ENCODE measurements around the gene MFSD2A. TPM values are rescaled to one million over a fixed set of nuclear protein-coding genes. Genes with fewer than 3 reads are reported as not detected.

MFSD2A gene
- total RNA-seq, 1 experiment from 2014 or later: 12.1 TPM

DNA sequence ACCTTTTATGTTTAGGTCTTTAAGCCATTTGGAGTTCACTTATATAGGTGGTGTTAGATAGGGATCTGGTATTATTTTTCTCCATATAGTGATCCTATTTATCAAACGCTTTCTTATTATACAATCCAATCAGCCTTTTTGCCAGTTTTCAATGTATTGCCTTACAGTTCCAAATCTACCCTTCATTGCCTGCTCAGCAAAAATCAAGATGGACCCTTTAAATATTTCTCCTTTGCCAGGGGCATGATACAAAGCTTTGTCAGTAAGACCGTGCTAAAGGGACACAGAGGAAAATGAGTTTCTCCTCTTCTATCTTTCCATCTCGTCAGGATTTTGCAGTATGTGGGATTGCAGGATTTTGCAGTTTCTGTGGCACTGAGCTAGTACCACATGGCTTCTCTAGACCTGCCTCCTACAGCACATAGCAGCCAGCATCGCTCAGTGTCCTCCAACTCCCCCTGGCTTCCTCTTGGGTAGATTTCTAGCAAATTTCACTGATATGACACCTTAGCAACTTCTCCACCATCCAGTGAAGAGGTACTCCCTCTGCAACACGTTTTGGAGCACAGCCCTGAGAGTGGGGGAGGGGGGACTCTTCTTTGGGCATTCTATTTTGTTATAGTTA lies 63.1 kb downstream of the MFSD2A start:
- no peaks in the 10 kb centered on the region for H3K36me3 ChIP-seq (ENCODE audit: low read depth, low read length)
- no peaks in the 10 kb centered on the region for H3K27me3 ChIP-seq (ENCODE audit: low read length)
- H3K27ac ChIP-seq (ENCODE audit: low read length): no peak overlapping the region
- H3K9me2 ChIP-seq (replicated peaks; ENCODE audit: low read length): no peaks in the 10 kb centered on the region
- H3F3A ChIP-seq (ENCODE audit: low read length, unreplicated experiment): peaks cover 4% of the 10 kb centered on the region
- CTCF ChIA-PET: no interaction called here
- BruUV-seq (replicated peaks): no TSS peak
- H3K4me2 ChIP-seq (ENCODE audit: low read length): no peak overlapping the region
- peaks cover 23% of the 10 kb centered on the region for H3K4me1 ChIP-seq (ENCODE audit: insufficient read depth, low read length)
- DNase-seq: no peak
- TF ChIP-seq EZH2phosphoT487 (IDR thresholded peaks at IDR 0.05; ENCODE audit: borderline replicate concordance, low read length): no peak
- TF ChIP-seq EZH2 (IDR thresholded peaks at IDR 0.05; ENCODE audit: low read length, unreplicated experiment): no peak
- TF ChIP-seq, protein P1, sequence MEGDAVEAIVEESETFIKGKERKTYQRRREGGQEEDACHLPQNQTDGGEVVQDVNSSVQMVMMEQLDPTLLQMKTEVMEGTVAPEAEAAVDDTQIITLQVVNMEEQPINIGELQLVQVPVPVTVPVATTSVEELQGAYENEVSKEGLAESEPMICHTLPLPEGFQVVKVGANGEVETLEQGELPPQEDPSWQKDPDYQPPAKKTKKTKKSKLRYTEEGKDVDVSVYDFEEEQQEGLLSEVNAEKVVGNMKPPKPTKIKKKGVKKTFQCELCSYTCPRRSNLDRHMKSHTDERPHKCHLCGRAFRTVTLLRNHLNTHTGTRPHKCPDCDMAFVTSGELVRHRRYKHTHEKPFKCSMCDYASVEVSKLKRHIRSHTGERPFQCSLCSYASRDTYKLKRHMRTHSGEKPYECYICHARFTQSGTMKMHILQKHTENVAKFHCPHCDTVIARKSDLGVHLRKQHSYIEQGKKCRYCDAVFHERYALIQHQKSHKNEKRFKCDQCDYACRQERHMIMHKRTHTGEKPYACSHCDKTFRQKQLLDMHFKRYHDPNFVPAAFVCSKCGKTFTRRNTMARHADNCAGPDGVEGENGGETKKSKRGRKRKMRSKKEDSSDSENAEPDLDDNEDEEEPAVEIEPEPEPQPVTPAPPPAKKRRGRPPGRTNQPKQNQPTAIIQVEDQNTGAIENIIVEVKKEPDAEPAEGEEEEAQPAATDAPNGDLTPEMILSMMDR (conservative IDR thresholded peaks at IDR 0.05; ENCODE audit: low read depth, low read length): no peak
- H3K79me2 ChIP-seq (ENCODE audit: low read length): no peaks in the 10 kb centered on the region
- intact Hi-C loops (cut with micrococcal nuclease): no loop called here
- ATAC-seq: no peak
- H4K20me1 ChIP-seq (ENCODE audit: low read length): no peaks in the 10 kb centered on the region
- no peak overlapping the region for H3K4me3 ChIP-seq (ENCODE audit: low read length)
- no peak overlapping the region for H3K9ac ChIP-seq (ENCODE audit: low read length)
- POLR2A ChIA-PET (ENCODE audit: unreplicated experiment): no interaction called here
- no peaks in the 10 kb centered on the region for H3K9me3 ChIP-seq (ENCODE audit: low read length)
- no peak overlapping the region for H2AFZ ChIP-seq (ENCODE audit: low read length)

Other genes with a start within 250 kb of the MFSD2A start
- gene PPIE, start 216.3 kb upstream of the MFSD2A start, total RNA-seq (2014; rRNA removed): 45.1 and 53.6 TPM in 2 replicates
- 0.98 and 3.9 TPM in 2 replicates for gene OXCT2, start 183.8 kb upstream of the MFSD2A start, total RNA-seq (2014; rRNA removed)
- 3.3 and 4.7 TPM in 2 replicates for gene BMP8B, start 166.3 kb upstream of the MFSD2A start, total RNA-seq (2014; rRNA removed)
- 31.0 and 35.6 TPM in 2 replicates for gene TRIT1, start 71.6 kb upstream of the MFSD2A start, total RNA-seq (2014; rRNA removed)
- 4.0 and 6.6 TPM in 2 replicates for gene MYCL, start 53.2 kb upstream of the MFSD2A start, total RNA-seq (2014; rRNA removed)
- gene CAP1, start 85.6 kb downstream of the MFSD2A start, total RNA-seq (2014; rRNA removed): 214 and 243 TPM in 2 replicates
- gene PPT1, start 142.1 kb downstream of the MFSD2A start, total RNA-seq (2014; rRNA removed): 63.9 and 72.9 TPM in 2 replicates
- gene RLF, start 206.2 kb downstream of the MFSD2A start, total RNA-seq (2014; rRNA removed): 14.7 and 15.1 TPM in 2 replicates

Data from PC-3 (cell line).